NCI-H748 treated with DMSO at 0.1 percent for 48 hours (cell line): ENCODE measurements around the gene CDC14B.
"Not testable (repeated sequence)": the region's sequence is repeated elsewhere in the genome, so short reads cannot be mapped to it uniquely, and the experiment has no call there.

Source experiments
- DNase-seq: peaks from one replicate; lab custom pipeline; 2025; lab: John Stamatoyannopoulos, UW

The CDC14B gene

GRCh38 chr9:96626912-96627311 is 7.3 kb upstream of the CDC14B start:
- no peak for DNase-seq

GRCh38 chr9:96621618-96622017 is 2.0 kb upstream of the CDC14B start:
- no peak for DNase-seq

GRCh38 chr9:96620832-96621269 is 1.2 kb upstream of the CDC14B start:
- no peak for DNase-seq

GRCh38 chr9:96620181-96620514 is 505 bp upstream of the CDC14B start:
- no peak for DNase-seq

GRCh38 chr9:96619124-96619465 is 548 bp downstream of the CDC14B start:
- DNase-seq: no peak

- peak; percentile 40 for DNase-seq
Measured at GRCh38 chr9:96618209-96619123, 1.2 kb downstream of the CDC14B start.

- DNase-seq: no peak
Measured at GRCh38 chr9:96617439-96618185, 2.0 kb downstream of the CDC14B start.

GRCh38 chr9:96616817-96617438 is 2.7 kb downstream of the CDC14B start:
- DNase-seq: no peak

- no peak for DNase-seq
Measured at GRCh38 chr9:96615411-96615810, 4.2 kb downstream of the CDC14B start.

- DNase-seq: not testable (repeated sequence)
Measured at GRCh38 chr9:96614664-96615063, 5.0 kb downstream of the CDC14B start.

GRCh38 chr9:96612966-96613589 is 6.6 kb downstream of the CDC14B start:
- no peak for DNase-seq

GRCh38 chr9:96612105-96612965 is 7.3 kb downstream of the CDC14B start:
- peak; percentile 45 for DNase-seq

GRCh38 chr9:96611302-96611701 is 8.3 kb downstream of the CDC14B start:
- DNase-seq: no peak

GRCh38 chr9:96609732-96610131 is 9.9 kb downstream of the CDC14B start:
- no peak for DNase-seq

GRCh38 chr9:96607971-96608370 is 11.7 kb downstream of the CDC14B start:
- DNase-seq: no peak

- no peak for DNase-seq
Measured at GRCh38 chr9:96605328-96605727, 14.3 kb downstream of the CDC14B start.

GRCh38 chr9:96604004-96604319 is 15.7 kb downstream of the CDC14B start:
- no peak for DNase-seq

GRCh38 chr9:96603305-96604003 is 16.2 kb downstream of the CDC14B start:
- no peak for DNase-seq

- DNase-seq: no peak
Measured at GRCh38 chr9:96599298-96599697, 20.3 kb downstream of the CDC14B start.

- DNase-seq: peak; percentile 69
Measured at GRCh38 chr9:96596601-96597111, 23.0 kb downstream of the CDC14B start.
